ENCODE results near the gene ADGRL1.
A peak's percentile ranks its signal among the peaks of the same experiment; 100 is the strongest.
"Not testable (repeated sequence)": the region's sequence is repeated elsewhere in the genome, so short reads cannot be mapped to it uniquely, and the experiment has no call there.

The ADGRL1 gene

GRCh38 chr19:14218620-14219330 lies 12.8 kb upstream of the ADGRL1 start:
- H3K27me3 ChIP-seq (replicated peaks; ENCODE audit: control insufficient read depth, insufficient read depth, low read length, poor library complexity, severe bottlenecking), result no peaks in the 10 kb centered on the region
- no peak overlapping the region for H3K27ac ChIP-seq (ENCODE audit: insufficient read depth, low read length, poor library complexity, severe bottlenecking)
- DNase-seq, result no peak
- no peaks in the 10 kb centered on the region for H3K36me3 ChIP-seq (ENCODE audit: control insufficient read depth, insufficient read depth, low read length)
- no peak overlapping the region for H3K4me3 ChIP-seq (ENCODE audit: insufficient read depth, low read depth, low read length, poor library complexity, severe bottlenecking)
- H3K9me3 ChIP-seq (ENCODE audit: control insufficient read depth, low read length), result no peaks in the 10 kb centered on the region
- H3K4me1 ChIP-seq (ENCODE audit: control insufficient read depth, insufficient read depth, low read length, poor library complexity, severe bottlenecking), result peaks cover 2% of the 10 kb centered on the region

- H3K4me3 ChIP-seq (ENCODE audit: insufficient read depth, low read depth, low read length, poor library complexity, severe bottlenecking); DNase-seq; H3K27me3 ChIP-seq (replicated peaks; ENCODE audit: control insufficient read depth, insufficient read depth, low read length, poor library complexity, severe bottlenecking); H3K4me1 ChIP-seq (ENCODE audit: control insufficient read depth, insufficient read depth, low read length, poor library complexity, severe bottlenecking); H3K27ac ChIP-seq (ENCODE audit: insufficient read depth, low read length, poor library complexity, severe bottlenecking); H3K36me3 ChIP-seq (ENCODE audit: control insufficient read depth, insufficient read depth, low read length); H3K9me3 ChIP-seq (ENCODE audit: control insufficient read depth, low read length): not testable (repeated sequence)
Measured at GRCh38 chr19:14217886-14218285, 11.9 kb upstream of the ADGRL1 start.

- H3K9me3 ChIP-seq (ENCODE audit: control insufficient read depth, low read length), result no peaks in the 10 kb centered on the region
- peaks cover under 1% of the 10 kb centered on the region for H3K4me1 ChIP-seq (ENCODE audit: control insufficient read depth, insufficient read depth, low read length, poor library complexity, severe bottlenecking)
- no peaks in the 10 kb centered on the region for H3K36me3 ChIP-seq (ENCODE audit: control insufficient read depth, insufficient read depth, low read length)
- no peak for DNase-seq
- no peak overlapping the region for H3K4me3 ChIP-seq (ENCODE audit: insufficient read depth, low read depth, low read length, poor library complexity, severe bottlenecking)
- no peak overlapping the region for H3K27ac ChIP-seq (ENCODE audit: insufficient read depth, low read length, poor library complexity, severe bottlenecking)
- H3K27me3 ChIP-seq (replicated peaks; ENCODE audit: control insufficient read depth, insufficient read depth, low read length, poor library complexity, severe bottlenecking), result no peaks in the 10 kb centered on the region
Measured at GRCh38 chr19:14214580-14214979, 8.6 kb upstream of the ADGRL1 start.

- not testable (repeated sequence) for H3K4me3 ChIP-seq (ENCODE audit: insufficient read depth, low read depth, low read length, poor library complexity, severe bottlenecking); H3K27ac ChIP-seq (ENCODE audit: insufficient read depth, low read length, poor library complexity, severe bottlenecking); H3K9me3 ChIP-seq (ENCODE audit: control insufficient read depth, low read length); H3K36me3 ChIP-seq (ENCODE audit: control insufficient read depth, insufficient read depth, low read length); DNase-seq; H3K27me3 ChIP-seq (replicated peaks; ENCODE audit: control insufficient read depth, insufficient read depth, low read length, poor library complexity, severe bottlenecking)
- peaks cover 10% of the 10 kb centered on the region for H3K4me1 ChIP-seq (ENCODE audit: control insufficient read depth, insufficient read depth, low read length, poor library complexity, severe bottlenecking)
Measured at GRCh38 chr19:14210182-14210581, 4.2 kb upstream of the ADGRL1 start.

GRCh38 chr19:14209401-14209800 lies 3.4 kb upstream of the ADGRL1 start:
- H3K9me3 ChIP-seq (ENCODE audit: control insufficient read depth, low read length); DNase-seq; H3K27me3 ChIP-seq (replicated peaks; ENCODE audit: control insufficient read depth, insufficient read depth, low read length, poor library complexity, severe bottlenecking); H3K27ac ChIP-seq (ENCODE audit: insufficient read depth, low read length, poor library complexity, severe bottlenecking); H3K36me3 ChIP-seq (ENCODE audit: control insufficient read depth, insufficient read depth, low read length); H3K4me3 ChIP-seq (ENCODE audit: insufficient read depth, low read depth, low read length, poor library complexity, severe bottlenecking): not testable (repeated sequence)
- H3K4me1 ChIP-seq (ENCODE audit: control insufficient read depth, insufficient read depth, low read length, poor library complexity, severe bottlenecking), result peaks cover 16% of the 10 kb centered on the region

- H3K4me1 ChIP-seq (ENCODE audit: control insufficient read depth, insufficient read depth, low read length, poor library complexity, severe bottlenecking), result peaks cover 16% of the 10 kb centered on the region
- H3K27me3 ChIP-seq (replicated peaks; ENCODE audit: control insufficient read depth, insufficient read depth, low read length, poor library complexity, severe bottlenecking); H3K36me3 ChIP-seq (ENCODE audit: control insufficient read depth, insufficient read depth, low read length); DNase-seq; H3K9me3 ChIP-seq (ENCODE audit: control insufficient read depth, low read length); H3K27ac ChIP-seq (ENCODE audit: insufficient read depth, low read length, poor library complexity, severe bottlenecking); H3K4me3 ChIP-seq (ENCODE audit: insufficient read depth, low read depth, low read length, poor library complexity, severe bottlenecking): not testable (repeated sequence)
Measured at GRCh38 chr19:14208496-14208895, 2.5 kb upstream of the ADGRL1 start.

GRCh38 chr19:14207796-14208195 lies 1.8 kb upstream of the ADGRL1 start:
- not testable (repeated sequence) for H3K27me3 ChIP-seq (replicated peaks; ENCODE audit: control insufficient read depth, insufficient read depth, low read length, poor library complexity, severe bottlenecking); DNase-seq; H3K9me3 ChIP-seq (ENCODE audit: control insufficient read depth, low read length); H3K36me3 ChIP-seq (ENCODE audit: control insufficient read depth, insufficient read depth, low read length); H3K27ac ChIP-seq (ENCODE audit: insufficient read depth, low read length, poor library complexity, severe bottlenecking)
- H3K4me1 ChIP-seq (ENCODE audit: control insufficient read depth, insufficient read depth, low read length, poor library complexity, severe bottlenecking), result peaks cover 19% of the 10 kb centered on the region
- peak overlapping the region; percentile 88 for H3K4me3 ChIP-seq (ENCODE audit: insufficient read depth, low read depth, low read length, poor library complexity, severe bottlenecking)

GRCh38 chr19:14206737-14207726 lies 1.1 kb upstream of the ADGRL1 start:
- peak overlapping the region; percentile 65 for H3K27ac ChIP-seq (ENCODE audit: insufficient read depth, low read length, poor library complexity, severe bottlenecking)
- peak overlapping the region; percentile 88 for H3K4me3 ChIP-seq (ENCODE audit: insufficient read depth, low read depth, low read length, poor library complexity, severe bottlenecking)
- H3K27me3 ChIP-seq (replicated peaks; ENCODE audit: control insufficient read depth, insufficient read depth, low read length, poor library complexity, severe bottlenecking); H3K9me3 ChIP-seq (ENCODE audit: control insufficient read depth, low read length); H3K36me3 ChIP-seq (ENCODE audit: control insufficient read depth, insufficient read depth, low read length): not testable (repeated sequence)
- H3K4me1 ChIP-seq (ENCODE audit: control insufficient read depth, insufficient read depth, low read length, poor library complexity, severe bottlenecking), result peaks cover 19% of the 10 kb centered on the region
- peak; percentile 50 to 80 (median 71) for DNase-seq

GRCh38 chr19:14206308-14206707 lies 339 bp upstream of the ADGRL1 start:
- H3K27ac ChIP-seq (ENCODE audit: insufficient read depth, low read length, poor library complexity, severe bottlenecking); DNase-seq; H3K4me3 ChIP-seq (ENCODE audit: insufficient read depth, low read depth, low read length, poor library complexity, severe bottlenecking); H3K9me3 ChIP-seq (ENCODE audit: control insufficient read depth, low read length); H3K36me3 ChIP-seq (ENCODE audit: control insufficient read depth, insufficient read depth, low read length); H3K27me3 ChIP-seq (replicated peaks; ENCODE audit: control insufficient read depth, insufficient read depth, low read length, poor library complexity, severe bottlenecking): not testable (repeated sequence)
- peaks cover 19% of the 10 kb centered on the region for H3K4me1 ChIP-seq (ENCODE audit: control insufficient read depth, insufficient read depth, low read length, poor library complexity, severe bottlenecking)
